ENCODE results near the gene SF3A2. TPM values are rescaled to one million over a fixed set of nuclear protein-coding genes. Genes with fewer than 3 reads are reported as not detected.

Gene SF3A2
- total and polyA plus RNA-seq, 2 experiments from 2014 or later, result 67.7 to 128 TPM

DNA sequence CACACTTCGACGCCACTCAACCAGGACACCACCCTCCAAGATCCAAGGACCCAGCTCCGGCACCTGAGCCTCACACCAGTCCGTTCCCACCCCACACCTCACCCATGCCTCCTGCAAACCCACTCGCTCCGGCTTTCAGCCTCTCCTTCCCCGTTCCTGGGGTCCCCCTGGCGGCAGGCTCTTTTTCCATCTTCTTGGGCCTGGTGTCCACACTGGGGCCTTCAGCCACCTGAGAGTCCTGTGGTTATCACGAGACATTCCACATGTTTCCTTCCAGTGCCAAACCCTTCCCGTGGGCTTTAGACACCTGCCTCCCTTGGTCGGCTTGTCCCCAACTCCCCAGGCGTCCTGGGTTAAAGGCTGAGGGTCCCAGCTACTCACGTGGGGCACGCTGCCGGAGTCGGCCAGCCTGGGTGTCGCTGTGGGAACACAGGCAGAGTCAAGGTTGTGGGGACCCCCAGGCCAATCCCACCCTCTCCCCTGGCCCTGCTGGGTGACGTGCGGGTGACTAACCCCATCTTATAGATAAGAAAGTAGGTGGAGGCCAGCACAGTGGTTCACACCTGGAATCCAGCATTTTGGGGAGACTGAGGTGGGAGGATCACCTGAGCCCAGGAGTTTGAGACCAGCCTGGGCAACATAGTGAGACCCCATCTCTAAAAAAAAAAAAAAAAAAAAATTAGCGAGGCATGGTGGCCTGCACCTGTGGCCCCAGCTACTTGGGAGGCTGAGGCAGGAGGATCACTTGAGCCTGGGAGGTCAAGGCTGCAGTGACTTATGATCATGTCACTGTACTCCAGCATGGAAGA, 17.6 kb downstream of the SF3A2 start:
- Mint-ChIP-seq H3K4me1 (peaks cover 3% of the 10 kb centered on the region; the same call in 2 of the 3 replicates), H3K4me3 (peak overlapping the region; percentile 69), H3K27me3 (ENCODE audit: insufficient read depth, low read depth, poor library complexity) (peaks cover 38% of the 10 kb centered on the region), H3K9me3 (no peaks in the 10 kb centered on the region), H3K36me3 (ENCODE audit: low read depth) (no peaks in the 10 kb centered on the region), H3K27ac (no peak overlapping the region)
- Histone ChIP-seq H3F3A (replicated peaks; ENCODE audit: low read depth) (peaks cover 4% of the 10 kb centered on the region; the same call in 1 of the 2 replicates), H3K27ac (ENCODE audit: low read depth) (no peak overlapping the region), H3K4me2 (peak overlapping the region; percentile 93), H3K36me3 (ENCODE audit: insufficient read depth) (no peaks in the 10 kb centered on the region), H2AFZ (peak overlapping the region; percentile 98), H4K20me1 (replicated peaks; ENCODE audit: insufficient read depth) (no peaks in the 10 kb centered on the region), H3K4me3 (peak overlapping the region; percentile 69), H3K79me2 (replicated peaks; ENCODE audit: insufficient read depth) (no peaks in the 10 kb centered on the region), H3K4me1 (ENCODE audit: insufficient read depth) (peaks cover 5% of the 10 kb centered on the region; the same call in 1 of the 2 replicates), H3K27me3 (ENCODE audit: insufficient read depth) (peaks cover 21% of the 10 kb centered on the region), H3K9me2 (ENCODE audit: insufficient read depth) (no peaks in the 10 kb centered on the region)
- peak; percentile 32 for ATAC-seq
- DNase-seq (ENCODE audit: low spot score), result peak; percentile 89
- TF ChIP-seq ZNF114 (CRISPR knock-in tag; IDR thresholded peaks at IDR 0.05) (no peak), ZNF462 (CRISPR knock-in tag; IDR thresholded peaks at IDR 0.05) (no peak), REST (IDR thresholded peaks at IDR 0.05; ENCODE audit: unreplicated experiment) (no peak), EZH2phosphoT487 (IDR thresholded peaks at IDR 0.05; ENCODE audit: unreplicated experiment) (no peak), ZNF331 (CRISPR knock-in tag; IDR thresholded peaks at IDR 0.05; ENCODE audit: low read depth) (no peak), NANOG (IDR thresholded peaks at IDR 0.05; ENCODE audit: borderline replicate concordance) (no peak), CREB1 (CRISPR knock-in tag; IDR thresholded peaks at IDR 0.05; ENCODE audit: low read depth) (no peak)
- TF ChIP-seq, protein P1, sequence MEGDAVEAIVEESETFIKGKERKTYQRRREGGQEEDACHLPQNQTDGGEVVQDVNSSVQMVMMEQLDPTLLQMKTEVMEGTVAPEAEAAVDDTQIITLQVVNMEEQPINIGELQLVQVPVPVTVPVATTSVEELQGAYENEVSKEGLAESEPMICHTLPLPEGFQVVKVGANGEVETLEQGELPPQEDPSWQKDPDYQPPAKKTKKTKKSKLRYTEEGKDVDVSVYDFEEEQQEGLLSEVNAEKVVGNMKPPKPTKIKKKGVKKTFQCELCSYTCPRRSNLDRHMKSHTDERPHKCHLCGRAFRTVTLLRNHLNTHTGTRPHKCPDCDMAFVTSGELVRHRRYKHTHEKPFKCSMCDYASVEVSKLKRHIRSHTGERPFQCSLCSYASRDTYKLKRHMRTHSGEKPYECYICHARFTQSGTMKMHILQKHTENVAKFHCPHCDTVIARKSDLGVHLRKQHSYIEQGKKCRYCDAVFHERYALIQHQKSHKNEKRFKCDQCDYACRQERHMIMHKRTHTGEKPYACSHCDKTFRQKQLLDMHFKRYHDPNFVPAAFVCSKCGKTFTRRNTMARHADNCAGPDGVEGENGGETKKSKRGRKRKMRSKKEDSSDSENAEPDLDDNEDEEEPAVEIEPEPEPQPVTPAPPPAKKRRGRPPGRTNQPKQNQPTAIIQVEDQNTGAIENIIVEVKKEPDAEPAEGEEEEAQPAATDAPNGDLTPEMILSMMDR (conservative IDR thresholded peaks at IDR 0.05; ENCODE audit: low read depth in 2 of 2), result peak; percentile 69 to 75

Data from GM23338 (cell line).